Midbrain (tissue), 1 donor: Measurements from ENCODE around the gene S100A11.

Experiments used
- DNase-seq: peaks from one replicate; lab custom pipeline; 2025; lab: John Stamatoyannopoulos, UW

Gene S100A11

DNA sequence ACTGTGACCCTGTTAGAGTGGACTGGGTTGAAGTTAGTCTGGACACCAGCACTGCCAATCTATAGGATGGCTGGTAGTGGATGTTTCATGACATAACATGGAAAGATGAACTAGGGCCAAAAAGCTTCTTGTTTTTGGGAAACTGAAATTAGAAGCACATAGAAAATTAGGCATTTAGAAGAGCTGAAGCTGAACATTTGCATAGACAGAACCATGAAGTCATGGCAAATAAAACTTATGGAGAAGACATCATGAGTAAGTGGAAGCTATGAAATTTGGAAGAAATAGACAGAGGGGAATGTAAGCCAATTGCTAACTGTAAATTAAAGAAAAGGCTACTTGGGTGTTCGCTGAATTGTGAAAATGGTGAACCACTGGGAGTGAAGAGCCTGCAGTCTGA lies 2.7 kb upstream of the S100A11 start:
- no peak for DNase-seq

DNA sequence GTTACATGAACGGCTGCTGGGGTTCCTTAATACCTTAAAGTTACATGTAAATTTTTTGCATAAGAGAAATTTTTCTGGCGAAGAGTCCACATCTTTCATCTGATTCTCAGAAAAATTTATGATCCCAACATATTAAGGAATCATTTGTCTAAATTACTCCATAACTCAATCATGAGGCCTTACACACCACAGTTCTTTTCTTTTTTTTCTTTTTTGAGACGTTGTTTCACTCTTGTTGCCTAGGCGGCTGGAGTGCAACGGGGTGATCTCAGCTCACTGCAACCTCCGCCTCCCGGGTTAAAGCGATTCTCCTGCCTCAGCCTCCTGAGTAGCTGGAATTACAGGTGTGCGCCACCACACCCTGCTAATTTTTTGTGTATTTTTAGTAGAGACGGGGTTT lies 2.1 kb upstream of the S100A11 start:
- no peak for DNase-seq

DNA sequence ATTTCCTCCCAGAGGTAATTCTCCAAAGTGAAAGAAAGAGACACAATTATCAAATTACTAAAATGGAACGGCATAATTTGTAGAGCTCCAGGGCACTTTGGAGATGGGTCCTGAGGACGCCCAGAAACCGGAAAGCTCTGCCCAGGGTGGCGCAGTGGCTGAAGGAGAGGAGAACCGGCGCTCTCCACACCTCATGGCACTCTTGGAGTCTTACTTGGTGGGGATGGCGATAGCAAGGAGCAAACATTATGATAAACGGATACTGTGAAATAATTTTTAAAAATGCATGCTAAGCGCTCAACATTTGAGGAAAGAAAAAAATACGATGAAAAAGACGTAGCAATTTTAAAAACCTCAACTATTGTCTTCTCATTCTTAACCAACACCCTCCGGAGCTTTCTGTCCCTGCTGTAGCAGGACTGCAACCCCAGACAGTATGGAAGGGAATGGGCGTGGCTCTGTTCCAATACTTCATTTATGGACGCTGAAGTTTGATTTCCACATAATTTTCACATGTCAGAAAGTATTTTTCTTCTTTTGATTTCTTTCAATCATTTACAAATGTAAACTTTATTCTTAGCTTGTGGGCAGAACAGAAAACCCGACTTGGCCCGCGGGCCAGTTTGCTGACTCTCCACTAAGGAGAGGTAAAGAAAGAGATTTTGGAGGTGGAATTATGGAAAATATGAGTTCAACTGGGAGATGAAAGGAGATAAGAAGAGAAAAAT lies 1.1 kb downstream of the S100A11 start:
- DNase-seq, result no peak

DNA sequence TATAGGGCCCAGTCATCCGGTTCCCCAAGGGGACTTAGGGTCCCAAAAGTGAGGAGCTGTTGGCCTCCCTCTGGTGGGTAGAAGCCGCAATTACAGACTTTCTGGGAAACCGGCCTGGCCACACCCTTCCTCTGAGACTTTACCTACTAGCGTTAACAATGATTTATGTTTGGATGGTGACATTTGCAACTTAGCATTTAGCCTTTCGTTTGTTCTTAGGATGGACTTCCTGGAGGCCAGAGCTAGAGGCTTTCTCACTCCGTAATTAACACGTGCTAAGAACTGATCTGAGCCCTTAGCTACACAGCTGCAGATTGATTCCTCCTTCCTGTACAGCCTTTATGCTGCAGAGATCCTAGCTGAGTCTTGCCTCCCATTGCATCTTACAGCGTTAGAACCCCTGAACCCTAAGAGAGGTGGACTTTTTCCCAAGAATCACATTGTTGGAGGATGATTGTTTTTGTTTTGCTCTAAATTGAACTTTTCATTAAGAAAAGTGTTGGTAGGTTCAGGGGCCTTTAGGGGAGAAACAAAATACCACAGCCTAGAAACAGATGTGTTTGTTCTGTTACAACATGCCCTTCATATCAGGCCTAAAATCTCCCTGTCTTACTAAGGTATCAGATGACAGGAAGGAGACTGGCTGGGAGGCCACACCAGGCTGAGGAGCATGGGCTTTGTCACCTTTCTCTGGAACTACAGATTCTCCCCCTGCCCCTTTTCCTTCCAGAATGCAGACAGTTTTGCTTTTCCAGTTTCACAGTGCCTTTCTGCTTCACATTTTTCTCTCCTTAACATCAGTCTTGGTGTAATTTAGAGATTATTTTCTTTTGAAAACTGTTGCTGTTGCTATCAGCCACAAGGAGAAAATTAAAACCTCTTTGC lies 1.9 kb downstream of the S100A11 start:
- DNase-seq, result no peak

DNA sequence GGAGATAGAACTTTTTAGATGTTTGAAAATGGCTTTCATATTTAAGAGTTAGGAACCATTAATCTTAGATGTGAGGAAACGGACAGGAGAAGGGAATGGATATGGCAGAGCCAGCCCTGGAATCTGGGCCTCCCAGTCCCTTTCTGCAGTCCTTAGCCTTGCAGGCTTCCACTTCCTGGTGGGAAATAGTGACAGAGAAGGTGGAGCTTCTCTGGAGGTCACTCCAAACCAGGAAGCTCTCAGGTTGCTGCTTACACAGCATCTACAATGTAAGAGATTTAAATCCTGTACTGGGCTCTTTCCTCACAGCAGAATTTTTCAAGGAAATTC lies 2.5 kb downstream of the S100A11 start:
- no peak for DNase-seq

DNA sequence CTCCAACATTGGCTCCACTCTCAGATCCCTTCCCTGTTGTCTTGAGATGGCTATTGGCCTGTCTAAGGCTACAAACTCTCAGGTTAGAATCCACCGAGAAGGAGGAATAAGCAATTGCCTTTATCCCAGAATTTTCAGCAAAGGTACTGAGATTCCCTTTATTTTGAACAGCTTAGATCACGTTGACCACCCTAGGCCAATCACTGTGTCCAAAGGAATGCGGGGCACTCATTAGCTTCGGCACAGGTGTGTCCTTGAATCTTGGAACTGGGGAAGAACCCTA lies 6.9 kb downstream of the S100A11 start:
- DNase-seq, result no peak

DNA sequence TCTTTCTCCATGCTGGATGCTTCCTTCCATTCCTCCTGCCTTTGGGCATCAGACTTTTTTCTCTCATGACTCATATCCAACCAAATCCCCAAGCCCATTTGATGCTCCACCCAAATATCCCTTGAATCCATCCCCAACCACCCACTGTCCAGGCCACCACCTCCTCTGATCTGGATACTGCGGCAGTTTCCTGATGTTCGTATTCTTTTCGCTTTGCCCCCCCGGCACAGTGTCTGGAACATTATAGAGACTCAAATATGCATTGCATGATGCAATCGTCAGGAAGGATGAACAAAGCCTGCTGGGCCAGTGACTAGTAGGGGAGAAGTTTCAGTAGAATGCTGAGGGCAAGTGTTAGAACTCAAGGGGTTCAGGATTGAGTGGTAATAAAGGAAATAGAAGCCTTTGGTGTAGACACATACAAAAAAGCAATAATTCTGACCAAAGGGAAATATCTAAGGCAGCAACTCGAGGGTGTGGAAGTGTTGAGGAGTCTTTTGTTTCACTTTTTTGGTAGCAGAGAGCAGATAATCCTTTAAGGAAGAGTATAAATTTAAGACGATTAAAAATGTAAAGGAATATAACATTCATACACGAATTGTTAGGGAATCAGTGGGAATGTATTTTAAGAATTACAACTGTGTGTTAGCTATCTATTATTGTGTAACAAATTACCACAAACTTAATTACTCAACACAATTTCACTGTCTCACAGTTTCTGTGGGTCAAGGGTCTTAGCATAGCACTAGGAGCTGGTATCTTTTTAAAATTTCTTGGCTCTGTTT lies 7.5 kb downstream of the S100A11 start:
- no peak for DNase-seq

DNA sequence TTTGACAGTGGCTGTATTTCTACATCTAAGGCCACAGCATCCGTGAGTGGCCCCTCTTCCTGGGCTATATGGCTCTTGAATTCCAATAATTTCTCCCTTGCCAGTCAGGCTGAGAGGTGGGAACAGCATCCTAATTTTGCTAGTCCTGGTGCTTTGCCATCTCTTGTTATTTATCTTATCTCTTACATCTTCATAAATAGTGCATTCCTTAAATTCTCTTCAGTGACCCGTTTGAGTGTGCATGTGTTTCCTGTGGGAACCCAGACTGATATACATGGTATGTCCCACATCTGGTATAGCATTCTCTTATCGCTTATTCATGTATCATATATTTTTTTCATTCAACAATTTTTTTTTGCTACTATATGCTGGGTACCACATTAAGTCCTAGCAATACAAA lies 9.9 kb downstream of the S100A11 start:
- no peak for DNase-seq

DNA sequence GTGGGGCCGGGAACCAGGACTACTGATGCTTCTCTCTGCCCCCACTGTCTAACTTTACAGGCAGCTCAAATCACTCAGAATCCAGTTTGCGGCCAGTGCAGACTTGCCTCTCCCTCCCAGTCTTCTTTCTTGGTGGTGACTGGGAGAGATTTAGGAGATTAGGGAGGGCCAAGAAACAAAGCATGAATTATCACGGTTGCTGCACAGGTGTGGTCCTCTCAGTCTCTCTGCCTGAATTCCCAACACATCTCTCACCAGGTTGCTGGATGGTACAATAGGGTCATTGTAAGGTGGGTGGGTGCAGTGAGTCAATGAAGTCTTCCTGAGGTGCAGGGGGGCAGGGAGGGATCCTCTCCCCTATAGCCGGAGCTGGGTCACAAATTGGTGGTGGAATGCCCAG lies 12.6 kb downstream of the S100A11 start:
- DNase-seq, result no peak

DNA sequence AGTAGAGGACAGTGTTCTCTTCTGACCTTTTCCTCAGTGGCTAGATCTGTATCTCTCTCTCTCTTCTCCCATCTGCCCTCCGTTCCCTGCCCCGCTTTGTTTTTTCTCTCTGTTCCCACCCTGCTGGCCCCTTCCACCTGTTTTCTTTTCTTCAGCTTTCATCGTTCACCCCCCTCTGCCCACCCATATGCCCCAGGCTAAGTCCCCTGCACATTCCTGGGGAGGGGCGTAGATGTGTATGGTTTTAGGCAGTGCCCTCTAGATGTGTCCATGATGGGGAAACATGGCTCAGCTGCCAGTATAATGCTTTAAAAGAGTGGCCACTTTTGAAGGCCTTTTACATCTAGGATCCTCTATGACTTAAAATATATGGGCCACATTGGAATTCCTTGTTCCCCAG lies 13.6 kb downstream of the S100A11 start:
- DNase-seq, result no peak

DNA sequence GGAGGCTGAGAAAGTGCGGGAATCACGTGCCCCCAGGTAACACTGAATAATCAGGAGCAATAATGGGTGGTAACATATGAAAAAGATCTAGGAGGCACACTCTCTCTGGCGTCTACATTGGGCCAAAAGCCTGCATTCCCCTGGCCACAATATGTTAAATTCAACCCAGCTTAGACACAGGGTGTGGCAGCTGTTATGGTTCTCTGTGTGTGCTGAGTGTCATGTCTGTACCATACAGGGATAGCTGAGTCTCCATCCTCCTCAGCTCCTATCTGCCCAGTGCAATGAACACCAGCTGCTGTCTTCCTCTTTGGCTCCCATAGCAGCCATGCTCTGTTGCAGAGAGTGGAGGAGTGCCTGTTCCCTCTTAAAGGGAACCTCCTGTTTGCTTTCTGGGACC lies 14.3 kb downstream of the S100A11 start:
- no peak for DNase-seq

DNA sequence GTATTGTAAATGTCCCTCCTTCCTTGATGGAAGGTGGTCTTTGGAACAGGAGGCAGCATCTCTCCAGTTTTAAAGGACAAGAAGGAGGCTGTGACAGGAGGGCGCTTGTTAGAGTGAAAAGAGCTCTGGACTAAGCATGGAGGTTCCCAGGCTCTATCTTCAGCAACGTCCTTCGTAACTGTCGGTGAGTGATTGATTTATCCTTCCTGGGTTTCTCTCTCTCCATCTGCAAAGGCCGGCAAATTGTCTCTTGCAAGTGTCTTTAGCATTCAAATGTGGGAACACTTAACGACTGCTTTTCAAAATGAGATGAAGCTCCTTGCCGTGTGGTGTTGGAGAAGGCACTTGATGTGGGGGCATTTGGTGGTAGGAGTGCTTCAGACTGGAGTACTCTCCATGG lies 15.2 kb downstream of the S100A11 start:
- no peak for DNase-seq

DNA sequence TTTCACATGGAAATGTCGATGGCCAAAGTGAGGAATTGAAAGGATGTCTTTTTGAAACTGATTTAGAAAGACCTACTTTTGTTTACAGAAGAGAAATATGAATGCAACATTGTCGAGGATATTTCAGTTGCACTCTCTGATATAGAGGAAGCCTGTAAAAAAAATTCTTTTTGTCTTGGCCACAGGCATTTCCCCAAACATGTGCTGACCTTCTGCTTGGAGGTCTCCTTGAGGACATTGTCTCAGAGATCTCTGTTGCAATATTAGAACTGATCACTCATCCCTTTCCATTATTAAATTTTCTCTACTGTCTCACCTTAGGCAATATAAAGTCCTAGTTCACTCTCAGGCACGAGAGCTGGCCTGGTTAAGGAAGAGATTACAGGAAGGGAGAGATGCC lies 16.0 kb downstream of the S100A11 start:
- no peak for DNase-seq

DNA sequence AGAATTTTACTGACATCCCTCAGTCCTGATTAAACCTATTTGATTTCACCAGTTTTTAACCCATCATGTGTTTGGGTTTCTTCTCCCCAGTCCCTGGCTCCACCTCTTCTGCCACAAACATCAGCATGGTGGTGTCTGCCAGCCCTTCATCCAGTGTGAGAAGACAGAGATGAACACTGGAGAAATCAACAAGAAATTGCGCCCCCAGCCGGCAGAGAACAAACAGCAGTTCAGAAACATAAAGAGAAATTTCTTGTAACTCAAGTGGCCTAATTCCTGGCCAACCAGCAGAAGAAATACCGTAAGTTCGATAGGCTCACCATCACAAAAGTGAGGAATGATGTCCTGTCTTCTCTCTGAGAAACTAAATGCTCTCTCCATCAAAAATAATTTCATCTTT lies 18.3 kb downstream of the S100A11 start:
- no peak for DNase-seq

DNA sequence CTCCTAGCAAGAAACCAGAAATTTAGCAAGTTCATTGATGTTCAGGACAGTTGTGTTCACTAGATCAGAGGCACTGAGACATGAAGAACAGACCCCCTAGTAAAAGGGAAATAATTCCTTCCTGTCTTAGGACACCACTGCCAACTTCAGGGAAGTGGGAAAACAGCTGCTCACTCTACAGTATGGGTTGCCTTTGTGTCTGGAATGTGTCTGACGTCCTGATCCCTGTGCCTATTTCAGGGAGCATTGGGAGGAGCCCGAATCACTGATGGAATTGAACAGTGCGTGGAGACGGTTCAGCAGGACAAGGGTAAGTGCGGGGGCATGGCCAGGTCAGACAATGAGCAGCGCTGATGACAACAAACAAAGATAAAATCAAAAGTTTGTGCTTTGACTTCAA lies 21.0 kb downstream of the S100A11 start:
- DNase-seq, result no peak

DNA sequence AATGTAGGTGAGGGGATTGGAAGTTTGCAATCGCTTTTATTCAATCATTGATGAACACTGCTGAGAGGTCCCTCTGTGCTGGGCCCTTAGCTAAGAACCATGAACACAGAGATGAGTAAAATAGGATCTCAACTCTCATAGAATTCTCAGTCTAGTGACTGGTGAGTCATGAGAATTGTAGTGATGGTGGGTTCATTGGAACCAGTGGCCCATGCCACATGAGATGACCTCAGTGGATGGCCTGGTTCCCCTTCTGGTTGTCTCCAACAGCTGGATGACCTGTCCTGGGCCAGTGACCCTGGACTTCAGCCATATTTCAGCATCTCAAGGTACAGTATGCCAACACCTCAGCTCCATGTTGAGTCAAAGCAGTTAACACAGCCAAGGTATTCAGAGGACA lies 21.9 kb downstream of the S100A11 start:
- DNase-seq, result no peak

DNA sequence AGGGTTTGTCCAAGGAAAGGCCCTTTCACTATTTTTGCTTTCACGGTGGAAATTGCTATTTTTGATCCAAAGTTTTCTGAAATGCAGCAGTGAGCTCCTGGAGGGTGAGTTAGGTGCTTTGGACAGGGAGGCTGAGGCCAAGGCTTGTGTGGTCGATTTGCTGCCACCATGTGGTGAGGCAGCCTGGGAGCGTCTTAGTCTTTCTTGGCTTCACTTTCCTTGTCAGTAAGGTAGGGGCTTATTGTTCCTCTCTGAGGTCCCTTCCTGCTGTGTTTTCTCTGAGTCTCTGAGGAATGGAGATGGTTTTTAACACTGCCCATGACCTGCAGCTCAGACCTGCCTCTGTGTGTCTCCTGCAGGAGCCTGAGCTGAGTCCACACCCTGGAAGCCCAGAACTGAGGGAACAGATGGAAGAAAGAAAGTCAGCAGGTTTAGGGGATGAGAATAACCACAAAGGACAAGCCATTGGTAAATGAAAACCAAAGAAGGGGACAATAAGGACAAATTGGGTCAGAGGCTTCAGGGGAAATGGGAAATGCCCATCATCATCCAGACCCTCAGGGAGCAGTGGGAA lies 23.1 kb downstream of the S100A11 start:
- no peak for DNase-seq

DNA sequence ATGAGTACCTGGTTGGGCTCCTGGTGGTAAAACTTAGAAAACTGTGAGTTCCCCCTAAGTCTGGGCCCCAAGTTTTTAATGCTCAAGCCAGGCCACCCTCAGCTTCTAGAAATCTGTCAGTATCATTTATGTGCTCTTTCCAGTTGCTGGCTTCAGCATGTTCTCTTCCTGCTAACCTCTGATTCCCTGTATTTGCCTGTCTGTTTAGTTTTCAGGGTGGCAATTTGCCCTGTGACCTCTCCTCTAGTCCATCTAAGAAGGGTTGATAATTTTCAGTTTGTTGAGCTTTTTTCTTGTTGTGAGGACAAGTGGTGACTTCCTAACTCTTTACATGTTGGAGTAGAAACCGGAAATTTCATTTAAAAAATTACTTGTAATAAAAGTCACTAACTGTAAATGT lies 27.1 kb downstream of the S100A11 start:
- DNase-seq, result no peak

DNA sequence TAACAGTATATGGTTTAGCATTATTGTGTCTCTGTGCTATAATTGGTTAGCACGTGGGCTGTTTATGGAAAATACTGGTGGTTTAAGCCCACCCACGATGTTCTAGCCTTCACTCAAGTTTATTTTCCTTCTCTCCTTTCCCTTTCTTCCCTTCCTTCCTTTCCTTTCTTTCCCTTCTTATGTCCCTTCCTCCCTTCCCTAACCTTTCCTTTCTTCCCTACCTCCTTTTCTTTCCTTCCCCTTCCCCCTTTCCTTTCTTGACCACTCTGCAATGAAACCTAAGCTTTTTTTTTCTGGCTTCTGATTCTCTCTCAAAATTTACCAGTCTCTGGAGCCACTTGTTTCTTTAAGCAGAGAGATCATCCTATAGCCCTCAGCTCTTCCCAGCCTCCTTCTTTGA lies 29.8 kb downstream of the S100A11 start:
- DNase-seq, result no peak

DNA sequence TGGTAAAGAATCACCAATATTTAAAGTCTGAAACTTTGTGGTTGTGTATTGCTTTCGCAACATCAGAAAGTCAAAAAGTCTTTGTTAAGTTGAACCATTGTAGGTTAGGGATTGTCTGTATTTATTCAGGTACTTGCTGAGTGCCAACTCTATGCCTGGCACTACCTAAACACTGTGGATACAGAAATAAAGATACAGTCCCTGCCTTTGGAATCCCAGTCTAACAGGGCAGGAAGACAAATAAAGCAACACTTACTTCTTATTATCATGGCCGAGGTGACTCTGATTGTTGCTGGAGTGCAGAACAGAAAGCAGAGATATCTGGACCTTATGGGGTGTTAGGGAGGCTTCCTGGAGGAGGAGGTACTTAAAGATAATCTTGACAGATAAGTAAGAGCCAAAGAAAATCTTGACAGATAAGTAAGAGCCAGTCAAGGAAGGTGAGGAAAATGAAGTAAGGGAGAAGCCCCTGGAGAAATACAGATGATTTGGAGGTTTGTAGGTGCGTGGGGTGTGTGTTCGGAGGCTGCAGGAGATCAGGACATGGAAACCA lies 31.4 kb downstream of the S100A11 start:
- DNase-seq, result no peak

DNA sequence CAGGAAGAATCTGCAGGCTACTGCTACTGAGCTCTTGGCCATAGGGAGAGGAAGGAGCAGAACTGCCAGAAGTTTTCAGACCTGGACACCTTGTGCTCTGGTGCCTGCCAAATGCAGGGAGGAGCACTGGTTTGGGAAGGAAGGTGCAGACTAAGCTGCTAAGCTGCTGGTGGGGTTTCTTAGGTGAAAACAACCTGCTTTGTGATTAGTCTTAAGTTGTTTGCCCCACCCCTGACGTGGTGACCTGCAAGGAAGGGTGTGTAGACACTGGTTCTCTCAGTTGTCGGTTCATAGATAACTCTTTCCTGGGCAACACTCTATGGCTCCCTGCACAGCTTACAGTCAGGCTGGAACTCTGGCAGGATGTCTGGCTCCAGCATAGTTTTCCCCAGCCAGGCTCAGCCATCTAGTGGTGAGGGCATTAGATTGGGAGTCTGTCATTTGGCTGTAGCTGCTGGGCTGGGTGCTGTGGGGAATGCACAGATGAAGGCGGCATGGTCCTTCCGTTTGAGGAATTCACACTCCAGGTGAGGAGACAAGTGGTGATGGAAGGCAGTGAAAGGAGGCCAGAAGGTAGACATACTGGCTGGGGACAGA lies 32.9 kb downstream of the S100A11 start:
- DNase-seq, result no peak

DNA sequence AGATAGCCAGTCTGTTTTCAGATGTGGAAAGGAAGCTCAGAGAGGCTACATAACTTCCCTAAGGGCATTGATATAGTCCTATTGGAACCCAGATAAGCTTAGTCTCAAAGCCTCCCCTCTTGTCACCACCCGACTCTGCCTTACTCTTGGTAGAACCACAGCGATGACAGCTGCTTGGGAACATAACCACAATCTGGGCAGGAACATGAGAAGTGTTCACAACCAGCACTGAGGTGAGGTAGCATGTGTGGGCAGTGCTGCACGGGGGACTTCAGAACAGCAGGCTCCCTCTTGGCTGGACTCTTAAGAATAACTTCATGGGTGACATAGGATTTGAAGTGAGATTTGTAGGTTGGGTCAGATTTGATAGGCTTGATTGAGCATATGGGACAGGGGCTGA lies 33.8 kb downstream of the S100A11 start:
- DNase-seq, result no peak
